Hematopoietic multipotent progenitor cell (in vitro differentiated cells): Measurements from ENCODE around the gene ST8SIA6. TPM values are rescaled to one million over a fixed set of nuclear protein-coding genes. Genes with fewer than 3 reads are reported as not detected.
"Not testable (repeated sequence)": the region's sequence is repeated elsewhere in the genome, so short reads cannot be mapped to it uniquely, and the experiment has no call there.

Source experiments
- DNase-seq, 3 donors: peaks; one replicate each; pipeline ENCODE4 v3.0.0-alpha.2; 2011 to 2015; ENCODE audit warnings: low read depth in 2 of 3, low spot score in 2 of 3
- total RNA-seq: library from RNA; depleted of rRNA; stranded (reverse); fragments of >200 nt; gene quantifications from one replicate; pipeline ENCODE4 v1.2.3, GENCODE V29; 2012

Gene ST8SIA6
- total RNA-seq, 1 donor, result 38.0 TPM

DNA sequence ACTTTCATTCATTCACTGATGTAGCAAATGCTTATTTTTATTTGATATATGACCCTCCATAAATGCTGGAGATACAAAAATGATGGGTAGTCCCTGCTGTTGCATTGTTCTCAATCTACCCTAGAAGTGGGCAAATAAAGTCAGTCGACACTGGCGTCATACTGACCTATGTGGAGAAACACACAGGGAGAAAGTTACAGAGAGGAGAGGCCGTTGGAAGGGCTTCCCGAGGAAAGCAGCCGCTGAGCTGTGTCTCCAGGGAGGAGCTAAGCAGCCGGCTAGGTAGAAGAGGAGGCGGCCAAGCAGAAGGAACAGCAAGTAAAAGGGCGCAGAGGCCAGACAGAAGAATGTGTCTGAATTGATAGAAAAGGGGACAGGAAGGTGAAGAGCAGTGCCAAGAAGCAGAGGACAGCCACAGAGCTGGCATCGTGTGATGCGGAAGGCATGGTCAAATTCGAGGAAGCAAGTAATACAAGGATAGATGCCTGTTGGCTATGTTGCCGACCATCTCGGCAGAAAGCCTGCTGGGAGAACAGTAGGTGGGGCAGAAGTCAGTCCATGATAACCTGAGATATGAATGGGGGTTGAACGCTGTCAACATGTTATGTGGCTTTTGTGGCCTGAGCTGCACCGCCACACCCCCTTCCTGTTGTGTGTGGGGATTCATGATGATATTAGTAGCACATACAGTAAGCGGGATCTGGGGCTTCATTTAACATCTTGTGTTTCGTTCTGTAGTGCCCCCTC, 25.9 kb downstream of the ST8SIA6 start:
- peak; percentile 38 to 93 (median 89) for DNase-seq

DNA sequence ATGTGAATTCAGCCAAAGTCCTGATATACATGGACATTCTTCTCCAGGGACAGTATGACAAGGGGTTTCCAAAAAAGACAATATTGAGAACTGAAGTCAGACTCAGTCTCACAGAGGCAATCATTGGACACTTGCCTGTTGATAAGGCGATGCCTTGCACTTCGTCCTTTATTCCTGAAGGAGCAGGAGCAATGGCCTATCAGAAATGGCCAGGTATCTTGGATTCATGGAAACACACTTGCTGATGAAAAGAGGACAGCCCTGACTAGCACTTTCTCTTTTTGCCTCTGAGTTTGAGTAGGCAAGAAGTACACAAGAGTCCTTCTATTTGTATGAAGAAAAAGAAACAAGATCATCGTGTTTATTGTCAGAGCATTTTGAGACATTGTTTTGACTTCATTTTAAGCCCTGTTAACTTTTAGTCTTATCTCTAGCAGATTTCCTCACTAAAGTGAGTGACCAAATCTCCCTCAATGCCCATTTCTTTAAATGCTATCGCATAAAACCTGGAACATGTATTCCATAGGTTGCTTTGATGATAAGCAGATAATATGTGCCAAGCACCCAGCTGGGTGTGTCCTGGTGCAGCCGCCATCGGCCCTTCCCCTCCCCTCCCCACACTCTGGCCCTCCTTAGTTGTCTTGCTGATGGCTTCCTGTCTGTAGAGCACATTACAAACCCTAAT, 26.6 kb downstream of the ST8SIA6 start:
- DNase-seq, result peak in 1 of 3 donors; percentile 17

DNA sequence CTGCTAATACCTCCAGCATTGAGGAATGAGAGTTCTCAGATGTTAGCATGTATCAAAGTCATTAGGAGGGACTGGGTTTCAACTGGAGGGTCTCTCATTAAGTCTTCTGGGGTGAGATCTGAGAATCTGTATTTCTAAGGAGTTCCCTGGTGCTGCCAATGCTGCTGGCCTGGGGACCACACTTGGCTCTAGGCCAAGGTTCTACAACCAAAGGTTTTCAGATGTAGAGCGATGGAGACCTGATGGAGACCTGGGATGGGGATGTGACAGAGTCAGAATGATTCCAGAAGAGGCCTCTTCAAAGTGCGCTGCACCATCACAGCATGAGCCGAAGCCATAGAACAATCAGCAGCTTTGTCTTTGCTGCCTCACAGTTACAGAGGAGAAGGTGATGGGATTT, 27.2 kb downstream of the ST8SIA6 start:
- DNase-seq, result no peak

DNA sequence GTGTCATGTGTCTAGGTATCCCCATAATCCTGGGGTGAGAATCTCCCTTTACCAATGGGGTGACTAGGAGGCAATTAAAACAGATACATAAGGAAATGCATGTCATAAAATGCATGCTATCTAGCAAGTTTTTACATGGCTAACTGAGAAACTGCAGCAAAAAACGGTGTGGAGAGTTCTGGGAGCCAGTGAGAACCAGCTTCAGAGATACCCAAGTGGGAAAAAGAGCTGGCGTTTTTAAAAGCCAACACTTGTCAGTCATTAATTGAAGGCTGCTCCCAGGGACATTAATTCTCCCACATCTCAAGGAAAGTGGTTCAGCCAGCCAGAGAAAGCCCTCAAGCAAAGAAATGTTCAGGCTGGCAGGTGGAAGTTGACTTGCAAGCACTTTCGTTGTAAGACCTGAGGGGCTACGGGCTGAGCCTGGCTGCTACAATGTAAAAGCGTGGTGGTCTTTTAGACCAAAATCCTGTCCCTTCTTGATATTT, 28.1 kb downstream of the ST8SIA6 start:
- no peak for DNase-seq

DNA sequence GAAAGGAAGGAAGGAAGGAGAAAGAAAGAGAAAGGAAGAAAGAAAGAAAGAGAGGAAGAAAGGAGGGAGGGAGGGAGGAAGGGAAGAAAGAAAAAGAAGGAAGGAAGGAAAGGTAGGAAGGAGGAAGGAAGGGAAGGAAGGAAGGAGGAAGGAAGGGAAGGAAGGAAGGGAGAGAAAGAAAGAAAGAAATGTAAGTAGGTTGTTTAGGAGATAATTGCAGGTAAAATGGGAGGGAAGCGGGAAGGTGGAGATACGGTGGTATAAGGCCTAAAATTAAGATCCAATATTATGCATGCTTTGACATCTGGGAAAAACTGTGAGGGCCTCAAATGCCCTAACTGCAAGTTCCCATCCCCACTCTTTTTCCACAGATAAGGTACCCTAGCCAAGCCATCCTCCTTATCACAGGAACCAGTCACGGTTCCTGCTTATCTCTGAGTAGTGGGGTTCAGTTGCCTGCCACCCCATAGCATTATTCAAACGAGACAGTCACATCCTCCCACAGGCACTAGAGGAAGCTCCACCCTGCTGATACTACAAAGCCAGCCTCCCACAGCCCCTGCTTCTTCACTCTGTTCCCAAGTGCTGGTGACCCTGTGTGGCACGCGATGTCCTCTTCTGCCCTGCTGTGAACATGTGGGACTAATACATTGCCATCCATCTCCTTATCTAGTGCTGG, 28.7 kb downstream of the ST8SIA6 start:
- DNase-seq, result peak in 2 of 3 donors; percentile 92 to 93

DNA sequence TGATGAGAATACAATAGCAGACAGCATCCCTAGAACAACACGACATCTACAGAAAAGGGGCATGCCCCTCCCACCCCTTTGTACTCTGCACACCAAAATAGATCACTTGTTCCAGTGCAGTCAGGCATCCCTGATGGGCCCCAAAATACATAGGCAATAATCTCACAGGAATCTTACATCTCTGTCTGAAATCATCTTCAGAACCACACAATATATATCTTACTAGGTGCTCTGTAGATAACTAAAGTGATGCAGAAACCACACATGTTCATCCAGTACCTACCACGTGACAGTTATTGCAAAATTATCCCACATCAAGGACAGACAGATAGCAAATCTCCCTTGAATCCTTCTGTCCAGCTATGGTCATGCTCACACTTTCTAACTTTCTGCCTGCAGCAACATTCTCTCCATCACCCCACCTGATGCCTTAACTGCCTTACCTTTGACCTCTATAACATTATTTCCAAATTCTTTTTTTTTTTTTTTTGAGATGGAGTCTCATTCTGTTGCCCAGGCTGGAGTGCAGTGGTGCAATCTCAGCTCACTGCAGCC, 30.7 kb downstream of the ST8SIA6 start:
- DNase-seq, result no peak

DNA sequence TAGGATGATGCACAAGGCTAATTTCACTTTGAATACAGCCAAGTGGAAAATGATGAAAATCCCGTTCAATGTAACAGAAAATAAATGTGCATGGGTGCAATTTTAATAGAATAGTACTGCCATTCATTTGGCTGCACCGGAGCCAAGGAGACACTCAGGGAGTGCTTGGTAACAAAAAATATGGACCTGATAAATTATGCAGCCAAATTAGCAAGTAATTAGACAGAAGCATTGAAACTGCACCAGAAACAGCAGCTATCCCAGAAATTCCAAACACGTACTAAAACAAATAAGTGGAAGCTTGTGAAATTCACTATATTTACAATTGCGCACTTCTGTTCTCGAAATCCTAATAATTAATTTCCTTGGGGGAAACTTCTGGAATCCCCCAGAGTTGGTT, 31.5 kb downstream of the ST8SIA6 start:
- no peak for DNase-seq

DNA sequence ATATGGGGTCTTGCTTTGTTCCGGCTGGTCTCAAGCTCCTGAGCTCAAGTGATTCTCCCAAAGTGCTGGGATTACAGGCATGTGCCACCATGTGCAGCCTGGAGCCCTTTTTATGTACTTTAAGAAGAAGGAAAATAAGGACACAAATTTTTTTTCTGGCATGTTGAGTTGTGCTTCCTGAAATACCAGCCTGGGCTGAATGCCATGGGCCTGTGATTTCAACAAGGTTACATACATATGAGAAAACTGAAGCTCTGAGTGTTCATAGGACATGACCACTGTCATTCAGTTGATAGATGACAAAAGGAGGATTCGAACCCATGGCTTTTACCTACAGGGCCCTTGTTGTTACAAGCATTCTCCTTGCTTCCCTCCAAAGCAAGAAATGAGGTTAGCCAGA, 36.1 kb downstream of the ST8SIA6 start:
- no peak for DNase-seq

DNA sequence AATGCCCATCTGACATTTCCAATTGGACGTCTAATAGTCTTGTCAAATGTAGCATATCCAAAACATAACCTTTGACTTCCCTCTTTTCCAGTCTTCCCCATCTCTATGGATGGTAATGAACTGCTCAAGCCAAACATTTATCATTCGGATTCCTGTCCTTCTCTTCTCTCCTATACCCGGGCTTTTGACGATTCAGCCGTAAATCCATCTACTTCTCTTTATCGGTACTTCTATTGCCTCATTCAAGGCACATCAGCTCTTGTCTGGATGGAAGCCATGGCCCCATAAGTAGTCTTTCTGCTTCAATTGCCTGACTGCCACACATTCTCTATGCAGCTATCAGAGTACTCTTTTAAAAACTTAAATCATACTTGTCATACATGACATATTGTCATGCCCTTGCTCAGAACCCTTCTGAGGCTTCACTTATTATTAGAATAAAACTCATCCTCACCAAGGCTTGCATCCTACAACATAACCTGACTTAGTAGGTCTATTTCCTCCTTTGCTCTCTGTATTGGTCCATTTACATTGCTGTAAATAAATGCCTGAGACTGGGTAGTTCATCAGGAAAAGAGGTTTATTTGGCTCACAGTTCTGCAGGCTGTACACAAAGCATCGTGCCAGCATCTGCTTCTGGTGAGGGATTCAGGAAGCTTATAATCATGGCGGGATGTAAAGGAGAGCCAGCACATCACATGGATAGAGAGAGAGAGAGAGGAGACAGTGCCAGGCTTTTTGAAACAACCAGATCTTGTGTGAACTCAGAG, 37.8 kb downstream of the ST8SIA6 start:
- DNase-seq, result no peak

DNA sequence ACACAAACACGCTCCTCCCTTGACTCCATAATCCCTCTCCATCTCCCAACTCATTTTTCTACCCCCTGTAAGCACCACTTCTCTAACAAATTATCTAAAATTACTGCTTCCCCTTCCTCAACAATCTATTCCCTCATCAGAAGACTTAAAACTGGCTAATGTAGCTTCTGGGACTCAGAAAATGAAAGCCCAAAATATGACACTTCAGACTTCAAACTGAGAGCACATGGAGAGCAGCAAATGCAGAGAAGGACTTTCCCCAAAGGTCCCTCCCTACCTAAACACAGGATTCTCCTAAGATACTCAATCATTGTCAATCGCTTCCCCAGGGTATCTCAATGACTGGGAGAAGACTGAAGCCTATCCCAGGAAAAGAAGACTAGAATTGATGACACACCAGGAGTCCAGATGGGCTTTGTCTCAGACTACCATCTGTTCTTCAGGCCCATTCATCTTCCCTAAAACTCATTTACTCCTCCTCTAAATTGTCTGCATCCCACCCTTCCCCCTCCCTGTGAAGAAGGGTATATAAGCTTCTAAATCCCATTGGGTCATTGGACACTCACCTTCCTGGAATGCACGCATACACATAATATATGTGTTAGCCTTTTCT, 39.2 kb downstream of the ST8SIA6 start:
- DNase-seq, result no peak

DNA sequence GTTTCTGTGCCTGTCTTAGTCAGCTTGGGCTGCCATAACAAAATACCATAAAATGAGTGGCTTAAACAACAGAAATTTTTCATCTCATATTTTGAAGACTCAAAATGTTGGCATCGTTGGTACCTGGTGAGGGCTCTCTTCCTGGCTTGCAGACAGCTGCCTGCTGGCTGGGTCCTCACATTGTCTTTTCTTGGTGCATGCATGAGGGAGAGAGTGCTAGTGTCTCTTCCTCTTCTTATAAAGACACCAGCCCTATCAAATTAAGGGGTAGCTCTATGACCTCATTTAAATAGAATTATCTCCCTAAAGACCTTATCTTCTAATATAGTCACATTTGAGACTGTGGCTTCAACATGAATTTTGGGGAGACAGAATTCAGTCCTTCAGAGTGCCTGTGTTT, 39.9 kb downstream of the ST8SIA6 start:
- DNase-seq, result no peak

DNA sequence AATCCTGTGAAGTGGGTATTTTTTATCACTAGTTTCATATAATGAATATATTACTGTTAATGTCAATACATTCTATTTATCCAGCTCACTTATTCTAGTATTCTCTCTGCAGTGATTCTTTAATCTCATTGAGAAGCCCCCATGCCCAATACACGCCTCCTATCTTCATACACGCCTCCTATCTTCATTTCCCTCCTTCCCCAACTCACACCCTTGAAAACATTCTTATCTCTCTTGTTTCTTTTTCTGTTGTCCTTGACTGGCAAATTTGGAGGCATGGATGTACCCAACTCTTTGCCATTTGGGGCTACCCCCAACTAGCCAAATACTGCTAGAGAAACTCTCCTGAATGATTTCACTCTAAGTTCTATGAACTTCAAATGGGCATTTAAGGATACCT, 40.5 kb downstream of the ST8SIA6 start:
- no peak for DNase-seq

DNA sequence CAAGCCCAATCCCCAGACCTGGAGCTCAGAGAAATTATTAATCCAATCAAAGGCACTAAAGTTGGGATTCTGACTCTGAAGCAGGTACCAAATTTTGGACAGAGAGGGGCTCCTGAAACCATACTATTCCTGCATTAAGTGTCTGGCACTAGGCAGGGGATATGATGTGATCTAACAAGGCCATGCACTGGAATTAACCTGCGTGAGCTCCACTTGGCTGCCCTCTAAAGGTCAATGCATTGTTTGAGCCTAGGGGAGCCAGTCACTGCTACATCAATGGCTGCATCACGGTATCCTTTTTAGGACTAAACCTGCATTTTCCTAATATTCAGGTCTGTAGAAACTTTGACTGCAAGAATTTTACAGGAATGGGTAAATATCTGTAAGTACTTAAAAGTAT, 42.1 kb downstream of the ST8SIA6 start:
- DNase-seq, result no peak

DNA sequence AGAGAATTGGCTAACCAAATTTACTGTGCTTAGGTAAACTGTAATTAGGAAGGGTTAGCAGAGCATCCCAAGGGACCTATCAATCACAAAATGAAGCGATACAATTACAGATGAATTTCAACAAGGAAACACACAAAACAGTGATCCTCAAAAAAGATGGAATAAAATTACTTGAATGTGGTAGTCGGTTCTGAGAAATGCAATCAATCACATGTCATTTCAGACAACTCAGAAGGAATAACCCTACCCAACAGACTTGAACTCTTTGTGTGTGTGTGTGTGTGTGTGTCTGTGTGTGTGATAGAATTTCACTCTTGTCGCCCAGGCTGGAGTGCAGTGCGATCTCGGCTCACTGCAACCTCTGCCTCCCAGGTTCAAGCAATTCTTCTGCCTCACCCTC, 43.5 kb downstream of the ST8SIA6 start:
- DNase-seq, result no peak

DNA sequence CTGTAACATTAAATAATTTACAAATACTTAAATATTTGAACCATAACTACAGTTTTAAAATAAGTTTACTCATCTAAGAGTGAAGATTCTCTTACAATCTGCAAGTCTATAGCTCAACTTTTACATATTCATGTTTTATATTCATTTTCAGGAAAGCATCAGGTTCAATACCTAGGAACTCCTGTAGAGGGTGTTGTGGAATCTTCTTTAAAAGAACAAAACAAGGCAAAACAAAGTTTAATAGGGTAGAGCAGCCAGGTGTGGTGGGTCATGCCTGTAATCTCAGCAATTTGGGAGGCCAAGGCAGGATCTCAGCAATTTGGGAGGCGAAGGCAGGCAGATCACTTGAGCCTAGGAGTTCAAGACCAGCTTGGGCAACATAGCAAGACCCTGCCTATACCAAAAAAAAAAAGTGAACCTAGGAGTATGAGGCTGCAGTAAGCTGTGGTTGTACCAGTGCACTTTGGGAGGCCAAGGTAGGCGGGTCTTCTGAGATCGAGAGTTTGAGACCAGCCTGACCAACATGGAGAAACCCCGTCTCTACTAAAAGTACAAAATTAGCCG, 45.1 kb downstream of the ST8SIA6 start:
- DNase-seq, result peak in 1 of 3 donors; percentile 60

DNA sequence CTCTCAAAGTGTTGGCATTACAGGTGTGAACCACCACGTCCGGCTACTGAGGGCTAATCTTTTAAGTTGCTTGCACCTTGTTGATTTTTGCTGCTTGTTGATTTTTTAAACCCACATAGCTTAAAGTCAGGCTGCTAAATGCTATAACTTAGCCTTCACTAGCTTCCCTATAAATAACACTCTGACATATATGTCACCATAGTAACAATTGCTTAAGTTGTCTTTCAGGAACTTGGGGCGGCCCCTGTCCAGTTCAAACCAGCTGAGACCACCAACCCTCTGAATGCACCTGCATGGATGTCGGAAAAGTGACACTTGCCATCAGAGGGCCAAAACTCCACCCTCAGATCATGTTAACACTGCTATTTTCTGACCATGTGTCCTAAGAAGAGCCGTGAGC, 47.3 kb downstream of the ST8SIA6 start:
- peak in 1 of 3 donors; percentile 55 for DNase-seq

DNA sequence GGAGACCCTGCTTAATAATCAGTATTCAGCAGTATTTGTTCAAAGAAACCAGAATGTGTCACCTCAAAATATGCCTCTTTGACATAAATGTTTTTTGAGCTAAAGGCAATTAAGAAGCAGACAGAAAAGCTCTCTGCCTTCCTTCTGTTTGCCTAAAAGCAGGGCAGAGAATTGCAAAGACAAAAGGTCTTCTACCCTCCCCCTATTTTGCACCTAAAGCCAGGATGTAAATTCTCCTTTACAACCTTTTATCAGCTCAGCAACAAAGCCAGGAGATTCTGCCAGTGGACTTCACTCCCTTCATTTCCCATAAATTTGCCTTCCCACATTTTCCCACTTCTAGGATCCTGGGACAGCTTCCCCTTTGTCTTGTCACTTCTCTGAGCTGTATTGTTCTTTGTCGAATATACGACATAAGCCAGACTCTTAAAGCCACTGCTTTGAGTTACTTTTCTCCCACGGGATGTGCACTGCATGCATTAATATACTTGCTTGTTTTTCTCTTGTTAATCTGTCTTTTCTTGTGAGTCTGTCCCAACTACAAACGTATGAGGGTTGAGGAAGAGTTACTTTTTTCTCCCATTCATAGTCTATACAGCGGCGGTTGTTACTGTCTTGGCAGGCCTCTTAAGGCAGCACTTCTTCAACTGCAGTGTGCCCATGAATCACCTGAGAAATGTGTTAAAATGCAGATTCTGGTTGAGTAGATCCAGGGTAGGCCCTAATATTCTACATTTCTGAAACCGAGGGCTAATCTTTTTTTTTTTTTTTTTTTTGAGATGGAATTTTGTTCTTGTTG, 48.2 kb downstream of the ST8SIA6 start:
- DNase-seq, result no peak

DNA sequence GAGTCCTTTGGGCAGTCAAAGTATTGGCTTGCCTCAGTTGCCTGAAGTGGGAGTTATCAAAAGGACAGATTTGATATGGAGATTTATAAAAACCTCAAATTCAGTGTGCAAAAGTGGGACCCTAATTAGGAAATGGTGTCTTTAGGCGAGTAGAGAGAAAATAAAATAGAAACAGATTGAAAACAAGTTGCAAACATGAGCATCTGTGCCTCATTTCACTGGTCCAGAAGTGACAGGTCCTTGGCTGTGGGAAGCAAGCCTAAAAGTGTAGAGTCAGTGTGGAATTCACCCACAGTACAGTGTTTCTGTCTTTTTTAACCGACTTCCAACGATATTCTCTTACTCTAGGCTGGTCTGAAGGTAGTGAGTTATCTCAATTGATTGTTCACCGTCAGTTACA, 51.2 kb downstream of the ST8SIA6 start:
- no peak for DNase-seq

DNA sequence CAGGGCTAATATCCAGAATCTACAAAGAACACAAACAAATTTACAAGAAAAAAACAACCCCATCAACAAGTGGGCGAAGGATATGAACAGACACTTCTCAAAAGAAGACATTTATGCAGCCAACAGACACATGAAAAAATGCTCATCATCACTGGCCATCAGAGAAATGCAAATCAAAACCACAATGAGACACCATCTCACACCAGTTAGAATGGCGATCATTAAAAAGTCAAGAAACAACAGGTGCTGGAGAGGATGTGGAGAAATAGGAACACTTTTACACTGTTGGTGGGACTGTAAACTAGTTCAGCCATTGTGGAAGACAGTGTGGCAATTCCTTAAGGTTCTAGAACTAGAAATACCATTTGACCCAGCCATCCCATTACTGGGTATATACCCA, 52.4 kb downstream of the ST8SIA6 start:
- DNase-seq, result not testable (repeated sequence)
